ENCODE measurements around the gene NCF2. TPM values are rescaled to one million over a fixed set of nuclear protein-coding genes. Genes with fewer than 3 reads are reported as not detected.

The NCF2 gene
- polyA plus RNA-seq, 1 donor, result 3.7 TPM

DNA sequence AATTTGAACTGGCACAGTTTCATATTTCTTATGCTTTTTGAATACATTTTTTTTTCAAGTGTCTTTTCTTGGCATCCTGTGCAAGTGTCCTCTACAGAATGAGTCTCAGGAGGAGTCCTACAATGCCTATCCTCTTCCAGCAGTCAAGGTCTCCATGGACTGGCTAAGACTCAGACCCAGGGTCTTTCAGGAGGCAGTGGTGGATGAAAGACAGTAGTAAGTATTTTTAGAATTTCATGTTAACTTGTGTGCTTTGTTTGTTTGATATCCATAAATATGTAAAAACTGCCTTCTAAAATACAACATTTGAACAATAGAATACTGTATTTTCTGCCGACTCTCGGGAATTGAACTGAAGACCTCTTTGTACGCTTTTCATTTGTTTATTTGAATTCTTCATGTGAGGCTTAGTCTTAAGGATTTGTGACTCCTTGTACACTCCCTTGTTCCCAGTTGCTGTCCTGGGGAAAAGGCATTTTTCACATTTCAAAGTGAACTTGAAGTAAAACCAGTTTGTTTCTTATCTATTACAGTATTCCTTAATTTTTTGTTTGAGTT is 56.6 kb downstream of the NCF2 start:
- Histone ChIP-seq H3K27ac (ENCODE audit: low read length) (no peak overlapping the region), H3K9me3 (ENCODE audit: control insufficient read depth, low read depth, low read length) (no peaks in the 10 kb centered on the region), H3K27me3 (ENCODE audit: control insufficient read depth, insufficient read depth, low read length) (no peaks in the 10 kb centered on the region), H3K36me3 (ENCODE audit: control insufficient read depth, insufficient read depth, low read length) (peaks cover 46% of the 10 kb centered on the region), H3K4me1 (ENCODE audit: control insufficient read depth, insufficient read depth, low read length) (no peaks in the 10 kb centered on the region), H3K4me3 (ENCODE audit: low read length) (no peak overlapping the region)
- no peak for DNase-seq
- no CpG with 5 or more reads among the region's 3 CpGs for WGBS (ENCODE audit: insufficient coverage, low lambda C conversion rate)

DNA sequence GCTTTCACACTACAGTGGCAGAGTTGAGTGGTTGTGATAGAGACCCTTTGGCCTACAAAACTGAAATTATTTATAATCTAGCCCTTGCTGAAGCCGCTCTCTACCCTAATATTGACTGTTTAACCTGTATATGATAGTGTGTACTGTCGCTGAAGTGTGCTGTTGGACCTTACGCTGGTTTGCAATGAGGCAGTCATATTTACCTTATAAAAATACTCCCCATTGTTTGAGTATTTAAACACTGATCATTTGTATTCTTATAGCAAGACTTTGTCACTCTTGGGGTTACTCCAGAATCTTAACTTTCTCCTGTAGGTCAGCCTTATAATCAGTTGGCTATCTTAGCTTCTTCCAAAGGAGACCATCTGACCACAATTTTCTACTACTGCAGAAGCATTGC is 61.7 kb downstream of the NCF2 start:
- Histone ChIP-seq H3K27ac (ENCODE audit: low read length) (no peak overlapping the region), H3K4me1 (ENCODE audit: control insufficient read depth, insufficient read depth, low read length) (no peaks in the 10 kb centered on the region), H3K4me3 (ENCODE audit: low read length) (no peak overlapping the region), H3K27me3 (ENCODE audit: control insufficient read depth, insufficient read depth, low read length) (no peaks in the 10 kb centered on the region), H3K9me3 (ENCODE audit: control insufficient read depth, low read depth, low read length) (no peaks in the 10 kb centered on the region), H3K36me3 (ENCODE audit: control insufficient read depth, insufficient read depth, low read length) (peaks cover 46% of the 10 kb centered on the region)
- no peak for DNase-seq
- WGBS (ENCODE audit: insufficient coverage, low lambda C conversion rate), result no CpG with 5 or more reads among the region's 3 CpGs

DNA sequence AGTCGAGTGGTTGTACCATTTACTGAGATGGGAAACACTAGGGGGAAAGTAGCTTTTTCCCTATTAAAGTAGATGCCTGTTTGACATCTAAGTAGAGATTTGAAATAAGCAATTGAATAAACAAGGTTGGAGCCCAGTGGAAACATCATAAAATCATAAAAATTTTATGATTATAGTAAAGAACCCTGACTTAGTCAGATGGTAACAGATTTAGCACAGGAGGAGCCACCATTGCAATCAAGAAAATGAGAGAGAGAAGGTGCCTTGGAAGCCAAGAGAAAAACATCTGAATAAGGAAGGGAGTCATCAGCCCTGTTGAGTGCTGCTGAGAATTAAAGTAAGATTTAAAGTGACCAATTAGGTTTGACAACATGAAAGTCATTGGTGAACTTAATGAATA is 68.2 kb downstream of the NCF2 start:
- Histone ChIP-seq H3K9me3 (ENCODE audit: control insufficient read depth, low read depth, low read length) (no peaks in the 10 kb centered on the region), H3K4me3 (ENCODE audit: low read length) (no peak overlapping the region), H3K27me3 (ENCODE audit: control insufficient read depth, insufficient read depth, low read length) (no peaks in the 10 kb centered on the region), H3K4me1 (ENCODE audit: control insufficient read depth, insufficient read depth, low read length) (no peaks in the 10 kb centered on the region), H3K36me3 (ENCODE audit: control insufficient read depth, insufficient read depth, low read length) (peaks cover 42% of the 10 kb centered on the region), H3K27ac (ENCODE audit: low read length) (no peak overlapping the region)
- no peak for DNase-seq
- 63% methylated on average over 1 of the region's 1 CpG for WGBS (ENCODE audit: insufficient coverage, low lambda C conversion rate)

DNA sequence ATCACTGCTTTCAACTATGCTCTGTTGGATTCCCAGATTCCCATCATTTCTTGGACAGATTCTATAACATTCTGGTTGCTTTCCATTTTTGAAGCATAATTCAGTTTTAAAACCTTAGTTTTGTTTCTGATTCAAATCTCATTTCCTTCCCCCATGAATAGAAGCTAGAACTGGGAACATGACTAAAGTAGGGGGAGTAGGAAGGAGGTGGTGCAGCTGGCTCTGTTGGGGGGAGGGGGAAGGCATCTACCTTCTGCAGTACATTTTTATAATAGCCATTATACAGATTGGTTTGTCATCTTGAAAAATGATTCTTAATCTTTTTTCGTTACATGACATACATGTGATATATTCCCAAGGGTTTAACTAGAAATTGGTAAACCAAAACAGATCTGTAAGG is 69.9 kb downstream of the NCF2 start:
- peaks cover 37% of the 10 kb centered on the region for H3K36me3 ChIP-seq (ENCODE audit: control insufficient read depth, insufficient read depth, low read length)

DNA sequence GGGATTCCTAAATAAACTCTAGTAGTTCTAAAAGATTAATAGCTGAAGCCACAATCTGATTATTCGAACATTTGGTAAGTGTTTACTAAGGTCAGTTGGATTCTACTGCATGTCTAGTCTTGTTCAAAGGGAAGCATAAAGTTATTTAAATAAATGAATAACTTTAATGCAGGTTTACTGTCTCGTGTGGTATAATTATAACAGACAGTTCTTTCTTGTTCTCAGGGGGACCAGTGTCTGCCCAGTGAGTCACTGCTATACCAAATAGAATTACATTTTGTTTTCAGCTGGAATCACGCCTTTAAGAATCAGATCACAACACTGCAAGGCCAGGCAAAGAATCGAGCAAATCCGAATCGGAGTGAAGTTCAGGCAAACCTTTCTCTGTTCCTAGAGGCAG is 72.9 kb downstream of the NCF2 start:
- Histone ChIP-seq H3K4me3 (ENCODE audit: low read length) (no peak overlapping the region), H3K36me3 (ENCODE audit: control insufficient read depth, insufficient read depth, low read length) (peaks cover 25% of the 10 kb centered on the region), H3K27ac (ENCODE audit: low read length) (no peak overlapping the region), H3K9me3 (ENCODE audit: control insufficient read depth, low read depth, low read length) (no peaks in the 10 kb centered on the region), H3K4me1 (ENCODE audit: control insufficient read depth, insufficient read depth, low read length) (no peaks in the 10 kb centered on the region), H3K27me3 (ENCODE audit: control insufficient read depth, insufficient read depth, low read length) (no peaks in the 10 kb centered on the region)
- no peak for DNase-seq
- WGBS (ENCODE audit: insufficient coverage, low lambda C conversion rate), result 50% methylated on average over 2 of the region's 6 CpGs

More for the DNA sequence above, 69.9 kb downstream of the NCF2 start:
- H3K4me1 ChIP-seq (ENCODE audit: control insufficient read depth, insufficient read depth, low read length), result no peaks in the 10 kb centered on the region
- H3K27me3 ChIP-seq (ENCODE audit: control insufficient read depth, insufficient read depth, low read length), result no peaks in the 10 kb centered on the region
- no peaks in the 10 kb centered on the region for H3K9me3 ChIP-seq (ENCODE audit: control insufficient read depth, low read depth, low read length)
- 100% methylated on average over 1 of the region's 1 CpG for WGBS (ENCODE audit: insufficient coverage, low lambda C conversion rate)
- H3K27ac ChIP-seq (ENCODE audit: low read length), result no peak overlapping the region
- no peak for DNase-seq
- H3K4me3 ChIP-seq (ENCODE audit: low read length), result no peak overlapping the region

GRCh38 chr1:183516725-183517124 is 73.5 kb downstream of the NCF2 start:
- Histone ChIP-seq H3K36me3 (ENCODE audit: control insufficient read depth, insufficient read depth, low read length) (peaks cover 23% of the 10 kb centered on the region), H3K4me3 (ENCODE audit: low read length) (no peak overlapping the region), H3K27me3 (ENCODE audit: control insufficient read depth, insufficient read depth, low read length) (no peaks in the 10 kb centered on the region), H3K4me1 (ENCODE audit: control insufficient read depth, insufficient read depth, low read length) (no peaks in the 10 kb centered on the region), H3K27ac (ENCODE audit: low read length) (no peak overlapping the region), H3K9me3 (ENCODE audit: control insufficient read depth, low read depth, low read length) (no peaks in the 10 kb centered on the region)
- DNase-seq, result peak in 1 of 2 donors; percentile 7
- no CpG with 5 or more reads among the region's 2 CpGs for whole genome bisulfite sequencing (ENCODE audit: insufficient coverage, low lambda C conversion rate)

DNA sequence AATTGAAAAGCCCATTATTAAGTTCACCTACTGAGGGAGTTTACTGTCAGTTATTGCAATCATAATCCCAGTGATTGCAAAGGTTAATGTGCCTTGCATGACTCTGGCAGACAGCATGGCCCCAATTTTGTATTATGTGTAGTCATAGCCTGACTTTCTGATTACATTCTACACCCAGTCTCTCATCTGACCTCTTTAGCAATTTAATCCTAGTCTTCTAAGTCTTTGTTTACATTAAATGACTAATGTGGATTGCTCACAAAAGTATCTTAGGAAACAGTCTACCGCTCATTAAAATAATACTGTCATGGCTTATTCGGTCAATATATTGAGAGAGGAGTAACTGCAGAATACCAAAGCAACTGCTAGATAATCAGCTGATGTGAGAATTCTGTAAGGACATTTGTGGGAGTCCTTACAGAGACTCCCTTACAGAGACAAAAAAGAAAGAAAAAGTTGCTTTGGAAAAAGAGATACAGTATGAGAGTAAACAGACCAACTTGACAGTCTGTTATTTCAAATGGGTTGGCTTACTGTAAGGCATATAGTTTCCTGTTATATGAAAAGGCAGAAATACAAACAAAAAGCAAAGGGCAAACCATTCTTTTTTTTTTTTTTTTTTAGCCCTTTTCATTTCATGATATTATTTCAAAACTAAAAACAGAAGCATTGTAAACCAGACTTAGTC is 75.1 kb downstream of the NCF2 start:
- DNase-seq, result peak in 1 of 2 donors; percentile 30
- H3K9me3 ChIP-seq (ENCODE audit: control insufficient read depth, low read depth, low read length), result no peaks in the 10 kb centered on the region
- H3K4me1 ChIP-seq (ENCODE audit: control insufficient read depth, insufficient read depth, low read length), result no peaks in the 10 kb centered on the region
- WGBS (ENCODE audit: insufficient coverage, low lambda C conversion rate), result no CpG with 5 or more reads among the region's 2 CpGs
- H3K27ac ChIP-seq (ENCODE audit: low read length), result no peak overlapping the region
- H3K4me3 ChIP-seq (ENCODE audit: low read length), result no peak overlapping the region
- H3K27me3 ChIP-seq (ENCODE audit: control insufficient read depth, insufficient read depth, low read length), result no peaks in the 10 kb centered on the region
- peaks cover 14% of the 10 kb centered on the region for H3K36me3 ChIP-seq (ENCODE audit: control insufficient read depth, insufficient read depth, low read length)

DNA sequence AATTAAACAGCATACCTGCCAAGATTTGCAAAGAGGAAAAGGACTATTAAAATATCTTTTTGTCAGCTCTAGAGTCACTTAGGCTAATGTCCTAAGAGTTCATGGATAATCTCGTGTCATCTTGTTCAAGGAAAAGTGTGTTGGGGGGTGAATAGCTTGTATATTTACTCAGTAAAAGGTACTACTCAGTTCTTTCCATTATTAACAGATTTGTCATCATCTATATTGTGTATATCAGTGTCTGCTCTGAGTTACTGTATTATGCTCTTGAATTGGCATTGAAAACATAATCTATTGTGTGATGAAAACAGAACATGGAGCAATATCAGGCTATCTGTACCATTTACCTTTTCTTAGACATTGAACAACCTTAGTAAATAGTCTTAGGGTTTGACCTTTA is 76.0 kb downstream of the NCF2 start:
- Histone ChIP-seq H3K4me3 (ENCODE audit: low read length) (no peak overlapping the region), H3K27ac (ENCODE audit: low read length) (no peak overlapping the region), H3K4me1 (ENCODE audit: control insufficient read depth, insufficient read depth, low read length) (no peaks in the 10 kb centered on the region), H3K9me3 (ENCODE audit: control insufficient read depth, low read depth, low read length) (no peaks in the 10 kb centered on the region), H3K27me3 (ENCODE audit: control insufficient read depth, insufficient read depth, low read length) (no peaks in the 10 kb centered on the region), H3K36me3 (ENCODE audit: control insufficient read depth, insufficient read depth, low read length) (peaks cover 13% of the 10 kb centered on the region)
- no CpG with 5 or more reads among the region's 1 CpG for WGBS (ENCODE audit: insufficient coverage, low lambda C conversion rate)
- DNase-seq, result no peak

- H3K36me3 ChIP-seq (ENCODE audit: control insufficient read depth, insufficient read depth, low read length), result peaks cover 1% of the 10 kb centered on the region
- no peaks in the 10 kb centered on the region for H3K27me3 ChIP-seq (ENCODE audit: control insufficient read depth, insufficient read depth, low read length)
- no peak overlapping the region for H3K4me3 ChIP-seq (ENCODE audit: low read length)
- WGBS (ENCODE audit: insufficient coverage, low lambda C conversion rate), result no CpG with 5 or more reads among the region's 2 CpGs
- no peak for DNase-seq
- no peaks in the 10 kb centered on the region for H3K9me3 ChIP-seq (ENCODE audit: control insufficient read depth, low read depth, low read length)
- H3K27ac ChIP-seq (ENCODE audit: low read length), result no peak overlapping the region
- no peaks in the 10 kb centered on the region for H3K4me1 ChIP-seq (ENCODE audit: control insufficient read depth, insufficient read depth, low read length)
These were observed 77.8 kb downstream of the NCF2 start for GRCh38 chr1:183512450-183512849.

DNA sequence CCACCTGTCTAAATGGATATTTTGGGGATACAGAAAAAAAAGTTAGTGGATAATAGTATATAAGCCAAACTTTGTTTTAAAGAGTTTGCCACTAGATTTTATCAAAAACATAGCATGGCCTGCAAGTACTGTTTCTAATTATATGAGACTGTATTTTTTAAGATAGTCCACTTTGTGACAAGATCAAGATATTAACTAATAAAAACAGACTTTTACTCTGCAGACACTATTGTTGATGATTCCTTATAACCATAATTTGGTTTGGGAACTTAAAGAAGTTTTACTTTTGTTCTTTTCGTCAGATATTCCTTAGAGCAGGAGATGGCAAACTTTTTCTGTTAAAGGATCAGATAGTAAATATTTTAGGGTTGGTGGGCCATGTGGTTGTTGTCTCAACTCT is 81.6 kb downstream of the NCF2 start:
- no peaks in the 10 kb centered on the region for H3K9me3 ChIP-seq (ENCODE audit: control insufficient read depth, low read depth, low read length)
- no peak for DNase-seq
- H3K4me1 ChIP-seq (ENCODE audit: control insufficient read depth, insufficient read depth, low read length), result no peaks in the 10 kb centered on the region
- H3K27ac ChIP-seq (ENCODE audit: low read length), result no peak overlapping the region
- no peaks in the 10 kb centered on the region for H3K27me3 ChIP-seq (ENCODE audit: control insufficient read depth, insufficient read depth, low read length)
- no peaks in the 10 kb centered on the region for H3K36me3 ChIP-seq (ENCODE audit: control insufficient read depth, insufficient read depth, low read length)
- 100% methylated on average over 1 of the region's 1 CpG for WGBS (ENCODE audit: insufficient coverage, low lambda C conversion rate)
- no peak overlapping the region for H3K4me3 ChIP-seq (ENCODE audit: low read length)

DNA sequence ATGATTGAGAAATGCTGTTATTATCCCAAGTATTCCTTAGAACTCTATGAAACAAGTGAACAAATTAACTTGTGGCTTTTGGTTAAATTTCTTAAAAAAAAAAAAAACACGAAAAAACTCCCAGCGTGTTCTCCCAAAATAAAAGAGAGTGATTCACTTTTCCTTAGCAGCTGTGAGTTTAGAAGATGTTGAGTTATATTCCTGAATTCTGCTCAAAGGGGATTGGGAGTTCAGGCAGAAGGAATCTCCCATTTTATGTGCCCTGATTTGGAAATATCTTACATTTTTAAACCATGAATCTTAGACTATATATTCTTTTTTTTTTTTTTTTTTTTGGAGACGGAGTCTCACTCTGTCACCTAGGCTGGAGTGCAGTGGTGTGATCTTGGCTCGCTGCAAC is 83.7 kb downstream of the NCF2 start:
- H3K27me3 ChIP-seq (ENCODE audit: control insufficient read depth, insufficient read depth, low read length), result no peaks in the 10 kb centered on the region
- no CpG with 5 or more reads among the region's 4 CpGs for WGBS (ENCODE audit: insufficient coverage, low lambda C conversion rate)

More for the DNA sequence above, 83.7 kb downstream of the NCF2 start:
- DNase-seq, result no peak
- H3K36me3 ChIP-seq (ENCODE audit: control insufficient read depth, insufficient read depth, low read length), result no peaks in the 10 kb centered on the region
- H3K4me3 ChIP-seq (ENCODE audit: low read length), result no peak overlapping the region
- no peaks in the 10 kb centered on the region for H3K9me3 ChIP-seq (ENCODE audit: control insufficient read depth, low read depth, low read length)
- no peak overlapping the region for H3K27ac ChIP-seq (ENCODE audit: low read length)
- H3K4me1 ChIP-seq (ENCODE audit: control insufficient read depth, insufficient read depth, low read length), result no peaks in the 10 kb centered on the region
